ENCODE measurements around the gene DIP2A.
"Not testable (repeated sequence)": the region's sequence is repeated elsewhere in the genome, so short reads cannot be mapped to it uniquely, and the experiment has no call there.

Gene DIP2A

GRCh38 chr21:46482225-46482845, 23.6 kb downstream of the DIP2A start:
- DNase-seq (ENCODE audit: low spot score) = no peak

- no peak for DNase-seq (ENCODE audit: low spot score)
Observed at GRCh38 chr21:46482846-46483231, 24.1 kb downstream of the DIP2A start.

GRCh38 chr21:46483300-46484295, 24.9 kb downstream of the DIP2A start:
- DNase-seq (ENCODE audit: low spot score) = no peak

- no peak for DNase-seq (ENCODE audit: low spot score)
Observed at GRCh38 chr21:46486481-46487126, 27.9 kb downstream of the DIP2A start.

- no peak for DNase-seq (ENCODE audit: low spot score)
Observed at GRCh38 chr21:46489162-46489663, 30.5 kb downstream of the DIP2A start.

- no peak for DNase-seq (ENCODE audit: low spot score)
Observed at GRCh38 chr21:46489800-46490199, 31.1 kb downstream of the DIP2A start.

GRCh38 chr21:46491553-46491952, 32.9 kb downstream of the DIP2A start:
- DNase-seq (ENCODE audit: low spot score) = no peak

- DNase-seq (ENCODE audit: low spot score) = no peak
Observed at GRCh38 chr21:46492851-46493250, 34.2 kb downstream of the DIP2A start.

GRCh38 chr21:46493828-46494227, 35.1 kb downstream of the DIP2A start:
- DNase-seq (ENCODE audit: low spot score) = no peak

- no peak for DNase-seq (ENCODE audit: low spot score)
Observed at GRCh38 chr21:46498335-46499050, 39.8 kb downstream of the DIP2A start.

- DNase-seq (ENCODE audit: low spot score) = no peak
Observed at GRCh38 chr21:46500224-46500861, 41.7 kb downstream of the DIP2A start.

GRCh38 chr21:46503922-46504550, 45.3 kb downstream of the DIP2A start:
- DNase-seq (ENCODE audit: low spot score) = no peak

- DNase-seq (ENCODE audit: low spot score) = no peak
Observed at GRCh38 chr21:46504666-46505065, 46.0 kb downstream of the DIP2A start.

GRCh38 chr21:46507562-46507961, 48.9 kb downstream of the DIP2A start:
- DNase-seq (ENCODE audit: low spot score) = no peak

GRCh38 chr21:46509741-46510502, 51.2 kb downstream of the DIP2A start:
- DNase-seq (ENCODE audit: low spot score) = peak; percentile 81

- DNase-seq (ENCODE audit: low spot score) = no peak
Observed at GRCh38 chr21:46515109-46515508, 56.4 kb downstream of the DIP2A start.

GRCh38 chr21:46516068-46516467, 57.4 kb downstream of the DIP2A start:
- no peak for DNase-seq (ENCODE audit: low spot score)

GRCh38 chr21:46517361-46517760, 58.7 kb downstream of the DIP2A start:
- DNase-seq (ENCODE audit: low spot score) = no peak

- DNase-seq (ENCODE audit: low spot score) = no peak
Observed at GRCh38 chr21:46518983-46519583, 60.4 kb downstream of the DIP2A start.

- not testable (repeated sequence) for DNase-seq (ENCODE audit: low spot score)
Observed at GRCh38 chr21:46527393-46527792, 68.7 kb downstream of the DIP2A start.
